Measurements from ENCODE around the gene TTYH2.

DNA sequence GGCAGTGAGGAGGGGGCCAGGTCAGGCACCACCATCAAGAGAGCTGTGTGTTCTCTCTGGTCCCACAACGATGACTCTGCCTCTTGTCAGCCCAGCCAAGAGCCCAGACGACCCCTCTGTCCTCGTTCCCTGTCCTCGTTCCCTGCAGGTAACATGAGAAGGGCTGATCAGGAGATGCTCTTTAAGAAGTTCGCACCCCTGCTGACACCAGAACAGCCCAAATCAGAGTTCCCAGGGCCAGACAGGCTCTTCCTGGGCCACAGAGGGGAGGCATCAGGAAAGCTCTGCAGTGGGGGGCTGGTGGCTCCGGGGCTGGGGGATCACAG, 47.1 kb downstream of the TTYH2 start:
- TF ChIP-seq, protein P1, sequence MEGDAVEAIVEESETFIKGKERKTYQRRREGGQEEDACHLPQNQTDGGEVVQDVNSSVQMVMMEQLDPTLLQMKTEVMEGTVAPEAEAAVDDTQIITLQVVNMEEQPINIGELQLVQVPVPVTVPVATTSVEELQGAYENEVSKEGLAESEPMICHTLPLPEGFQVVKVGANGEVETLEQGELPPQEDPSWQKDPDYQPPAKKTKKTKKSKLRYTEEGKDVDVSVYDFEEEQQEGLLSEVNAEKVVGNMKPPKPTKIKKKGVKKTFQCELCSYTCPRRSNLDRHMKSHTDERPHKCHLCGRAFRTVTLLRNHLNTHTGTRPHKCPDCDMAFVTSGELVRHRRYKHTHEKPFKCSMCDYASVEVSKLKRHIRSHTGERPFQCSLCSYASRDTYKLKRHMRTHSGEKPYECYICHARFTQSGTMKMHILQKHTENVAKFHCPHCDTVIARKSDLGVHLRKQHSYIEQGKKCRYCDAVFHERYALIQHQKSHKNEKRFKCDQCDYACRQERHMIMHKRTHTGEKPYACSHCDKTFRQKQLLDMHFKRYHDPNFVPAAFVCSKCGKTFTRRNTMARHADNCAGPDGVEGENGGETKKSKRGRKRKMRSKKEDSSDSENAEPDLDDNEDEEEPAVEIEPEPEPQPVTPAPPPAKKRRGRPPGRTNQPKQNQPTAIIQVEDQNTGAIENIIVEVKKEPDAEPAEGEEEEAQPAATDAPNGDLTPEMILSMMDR (conservative IDR thresholded peaks at IDR 0.05), result no peak
- TF ChIP-seq ZFX (IDR thresholded peaks at IDR 0.05), result no peak

Measured in C4-2B (cell line).